GM12872 (cell line): ENCODE data around the gene CDYL2.

Source experiments
- CTCF ChIP-seq: IDR thresholded peaks from 3 replicates; pipeline ENCODE4 v1.5.1; 2011; ENCODE audit warnings: low read depth, mild to moderate bottlenecking, low read length, moderate library complexity; ENCODE audit not compliant: insufficient read depth

Gene CDYL2

GRCh38 chr16:80591071-80591915 lies 213.1 kb downstream of the CDYL2 start:
- TF ChIP-seq CTCF = no peak

GRCh38 chr16:80587071-80587470 lies 217.3 kb downstream of the CDYL2 start:
- no peak for TF ChIP-seq CTCF

- no peak for TF ChIP-seq CTCF
Observed at GRCh38 chr16:80586476-80586875, 217.9 kb downstream of the CDYL2 start.

- TF ChIP-seq CTCF = no peak
Observed at GRCh38 chr16:80585764-80586163, 218.6 kb downstream of the CDYL2 start.

GRCh38 chr16:80583466-80583865 lies 220.9 kb downstream of the CDYL2 start:
- TF ChIP-seq CTCF = no peak

GRCh38 chr16:80580109-80580832 lies 224.1 kb downstream of the CDYL2 start:
- TF ChIP-seq CTCF = peak; percentile 42; the same call in 2 of the 3 replicates

GRCh38 chr16:80577485-80578280 lies 226.7 kb downstream of the CDYL2 start:
- TF ChIP-seq CTCF = no peak
